K562 (cell line): ENCODE data around the gene PEAR1.

Experiments used
- ARID3A ChIP-seq: IDR thresholded peaks from 2 replicates; pipeline ENCODE4 v1.6.1; 2012; ENCODE audit warnings: low read depth, low read length, improper control_type of control experiment, borderline replicate concordance
- ARID4B ChIP-seq: sonication (generic); formaldehyde crosslinking; IDR thresholded peaks from 2 replicates; pipeline ENCODE4 v1.8.0; 2022; ENCODE audit warnings: mild to moderate bottlenecking, missing genetic modification reagents
- CBX8 ChIP-seq: fragments of 200-600 bp; sonication (generic); IDR thresholded peaks from 2 replicates; pipeline ENCODE4 v1.6.1; 2012; ENCODE audit warnings: borderline replicate concordance, mixed run types, low read depth, mild to moderate bottlenecking, moderate library complexity, mixed read lengths, low read length, control low read depth, inconsistent platforms; ENCODE audit not compliant: poor library complexity, severe bottlenecking; ENCODE audit errors: extremely low read depth
- CTCF ChIP-seq, 3 experiments: IDR thresholded peaks in 2 of 3; conservative IDR thresholded peaks in 1 of 3; 2 replicates each; pipeline ENCODE4 v1.5.1; 2011 to 2012; ENCODE audit warnings: low read length in 3 of 3, mild to moderate bottlenecking in 3 of 3, control low read depth in 2 of 3, improper control_type of control experiment in 1 of 3, inconsistent platforms in 1 of 3, low read depth in 1 of 3, mixed read lengths in 1 of 3, moderate library complexity in 1 of 3; ENCODE audit not compliant: insufficient read depth in 2 of 3
- HMG20A ChIP-seq: fragments of 450-650 bp; formaldehyde crosslinking; conservative IDR thresholded peaks from 2 replicates; pipeline ENCODE4 v1.4.0; 2020; ENCODE audit warnings: mild to moderate bottlenecking, mixed read lengths
- JUNB ChIP-seq: fragments of 450-650 bp; formaldehyde crosslinking; conservative IDR thresholded peaks from 2 replicates; pipeline ENCODE4 v1.4.0; 2020; ENCODE audit warnings: mild to moderate bottlenecking
- KLF16 ChIP-seq: IDR thresholded peaks from 2 replicates; pipeline ENCODE4 v1.6.1; 2016; ENCODE audit warnings: antibody characterized with exemption
- MAX ChIP-seq: sonication (generic); formaldehyde crosslinking; IDR thresholded peaks from 2 replicates; pipeline ENCODE4 v1.9.0; 2022; ENCODE audit warnings: mild to moderate bottlenecking, missing genetic modification reagents
- MEF2D ChIP-seq: conservative IDR thresholded peaks from 2 replicates; pipeline ENCODE4 v1.6.1; 2016; ENCODE audit warnings: low read depth, missing genetic modification characterization, missing compliant biosample characterization
- NFXL1 ChIP-seq: fragments of 450-650 bp; formaldehyde crosslinking; IDR thresholded peaks from 2 replicates; pipeline ENCODE4 v1.4.0; 2021; ENCODE audit warnings: mild to moderate bottlenecking
- STAT6 ChIP-seq: sonication (generic); formaldehyde crosslinking; IDR thresholded peaks from 2 replicates; pipeline ENCODE4 v1.8.1; 2023; ENCODE audit warnings: mild to moderate bottlenecking, missing genetic modification reagents
- ZNF184 ChIP-seq: sonication (generic); formaldehyde crosslinking; IDR thresholded peaks from 2 replicates; pipeline ENCODE4 v1.5.0; 2020; ENCODE audit warnings: missing genetic modification reagents
- ZNF785 ChIP-seq: fragments of 250-450 bp; sonication (Bioruptor Pico); IDR thresholded peaks from 2 replicates; pipeline ENCODE4 v1.4.0; 2020; ENCODE audit warnings: mild to moderate bottlenecking

- TF ChIP-seq ZNF184 (CRISPR knock-in tag) (no peak), CTCF (IDR thresholded peaks at IDR 0.05 in 2 of 3, conservative IDR thresholded peaks at IDR 0.05 in 1 of 3; ENCODE audit: insufficient read depth in 2 of 3, low read depth in 1 of 3, low read length in 3 of 3) (no peak), ZNF785 (no peak), KLF16 (no peak), JUNB (CRISPR knock-in tag) (no peak), HMG20A (CRISPR knock-in tag) (no peak), MAX (no peak), STAT6 (no peak), ARID4B (CRISPR knock-in tag) (no peak), ARID3A (no peak), MEF2D (no peak), CBX8 (no peak), NFXL1 (CRISPR knock-in tag) (no peak)
Measured at GRCh38 chr1:156959414-156959813, 65.9 kb downstream of the PEAR1 start.
